CD14-positive monocyte (primary cell): ENCODE results near the gene PPP2R5B. TPM values are rescaled to one million over a fixed set of nuclear protein-coding genes. Genes with fewer than 3 reads are reported as not detected.

ENCODE experiments used
- DNase-seq, 3 donors: peaks; one replicate each; pipeline ENCODE4 v3.0.0-alpha.2; 2011 to 2022
- H2AFZ ChIP-seq: 2 replicates; pipeline ENCODE4 v1.6.0; 2012; ENCODE audit warnings: mild to moderate bottlenecking, low read depth, low read length, inconsistent platforms; ENCODE audit not compliant: insufficient read depth, poor library complexity, severe bottlenecking
- H3K27ac ChIP-seq, 2 donors: 1 replicate in 1 of 2; 2 replicates in 1 of 2; pipeline ENCODE4 v1.5.1; 2012 to 2013; ENCODE audit warnings: low read length in 2 of 2, control low read depth in 1 of 2, inconsistent platforms in 1 of 2, low read depth in 1 of 2, mild to moderate bottlenecking in 1 of 2
- H3K27me3 ChIP-seq, 2 donors: one replicate each; pipeline versions ENCODE4 v1.6.0 to v1.6.1; 2011 to 2013; ENCODE audit warnings: low read length in 2 of 2; ENCODE audit not compliant: control insufficient read depth in 2 of 2, insufficient read depth in 2 of 2
- H3K36me3 ChIP-seq, 2 donors: replicated peaks in 1 of 2; 1 replicate in 1 of 2; 2 replicates in 1 of 2; pipeline versions ENCODE4 v1.5.1 to v1.6.1; 2012 to 2013; ENCODE audit warnings: low read length in 2 of 2, control low read depth in 1 of 2, inconsistent platforms in 1 of 2, mild to moderate bottlenecking in 1 of 2; ENCODE audit not compliant: insufficient read depth in 2 of 2, control insufficient read depth in 1 of 2
- H3K4me1 ChIP-seq, 2 donors: 1 replicate in 1 of 2; 2 replicates in 1 of 2; pipeline versions ENCODE4 v1.5.1 to v1.6.1; 2012 to 2013; ENCODE audit warnings: low read length in 2 of 2, control low read depth in 1 of 2, inconsistent platforms in 1 of 2, mild to moderate bottlenecking in 1 of 2, moderate library complexity in 1 of 2; ENCODE audit not compliant: insufficient read depth in 2 of 2, control insufficient read depth in 1 of 2
- H3K4me2 ChIP-seq: replicated peaks from 2 replicates; pipeline ENCODE3; 2012; ENCODE audit warnings: low read length, moderate library complexity, mild to moderate bottlenecking; ENCODE audit not compliant: poor library complexity, severe bottlenecking; ENCODE audit errors: extremely low read depth
- H3K4me3 ChIP-seq, 3 experiments: fragments of 200-600 bp in 1 of 3; sonication (generic) in 1 of 3; replicated peaks in 1 of 3; 1 replicate in 2 of 3; 2 replicates in 1 of 3; pipeline ENCODE4 v1.5.1; 2011 to 2013; ENCODE audit warnings: low read length in 3 of 3, mild to moderate bottlenecking in 3 of 3, control low read depth in 2 of 3, low read depth in 2 of 3, inconsistent platforms in 1 of 3, moderate library complexity in 1 of 3
- H3K79me2 ChIP-seq: 2 replicates; pipeline ENCODE4 v1.6.0; 2012; ENCODE audit warnings: mild to moderate bottlenecking, control low read depth, inconsistent platforms, low read length, moderate library complexity; ENCODE audit not compliant: insufficient read depth
- H3K9ac ChIP-seq: 2 replicates; pipeline ENCODE4 v1.6.0; 2017; ENCODE audit warnings: low read length, mild to moderate bottlenecking; ENCODE audit not compliant: insufficient read depth, poor library complexity, severe bottlenecking
- H3K9me3 ChIP-seq, 2 donors: replicated peaks in 1 of 2; 1 replicate in 1 of 2; 2 replicates in 1 of 2; pipeline versions ENCODE4 v1.5.1 to v1.6.1; 2012 to 2013; ENCODE audit warnings: low read length in 2 of 2, control low read depth in 1 of 2; ENCODE audit not compliant: control insufficient read depth in 1 of 2, insufficient read depth in 1 of 2
- H4K20me1 ChIP-seq: 2 replicates; pipeline ENCODE4 v1.6.0; 2012; ENCODE audit warnings: mild to moderate bottlenecking, low read length, control low read depth, moderate library complexity; ENCODE audit not compliant: insufficient read depth
- H3K27ac Mint-ChIP-seq, 7 donors: one replicate each; pipeline ENCODE4 v1.8.0; 2020; ENCODE audit warnings: mild to moderate bottlenecking in 7 of 7, mixed read lengths in 7 of 7, moderate library complexity in 6 of 7, inconsistent platforms in 2 of 7
- H3K27me3 Mint-ChIP-seq, 3 donors: one replicate each; pipeline ENCODE4 v1.8.0; 2021 to 2022; ENCODE audit warnings: low read depth in 3 of 3, mild to moderate bottlenecking in 3 of 3, mixed read lengths in 3 of 3, moderate library complexity in 3 of 3, inconsistent platforms in 1 of 3
- H3K36me3 Mint-ChIP-seq, 2 donors: one replicate each; pipeline ENCODE4 v1.8.0; 2020; ENCODE audit warnings: mixed read lengths in 2 of 2, inconsistent platforms in 1 of 2, mild to moderate bottlenecking in 1 of 2
- H3K4me1 Mint-ChIP-seq: one replicate; pipeline ENCODE4 v1.8.0; 2020; ENCODE audit warnings: mild to moderate bottlenecking, mixed read lengths
- H3K4me3 Mint-ChIP-seq, 2 donors: one replicate each; pipeline ENCODE4 v1.8.0; 2020; ENCODE audit warnings: mild to moderate bottlenecking in 2 of 2, mixed read lengths in 2 of 2, moderate library complexity in 1 of 2
- H3K9me3 Mint-ChIP-seq, 7 donors: one replicate each; pipeline ENCODE4 v1.8.0; 2020 to 2022; ENCODE audit warnings: mixed read lengths in 7 of 7, mild to moderate bottlenecking in 6 of 7, moderate library complexity in 6 of 7, inconsistent platforms in 2 of 7
- WGBS: methylation state at CpG from one replicate; pipeline ENCODE4 v1.1.5; 2013; ENCODE audit warnings: missing lambda C conversion rate; ENCODE audit not compliant: insufficient coverage; 5-methylcytosine and 5-hydroxymethylcytosine counted together
- intact Hi-C, 2 donors: fragments of 100-400 bp; cut with micrococcal nuclease; formaldehyde crosslinking; loops; one replicate each; pipeline versions ENCODE4 v1.15.0 to v1.15.1; 2023
- polyA plus RNA-seq, 3 donors: library from polyadenylated mRNA; depleted of rRNA in 1 of 3; unstranded in 2 of 3; stranded (reverse) in 1 of 3; fragments of 300-500 nt in 2 of 3; fragments of >200 nt in 1 of 3; fragmentation: Illumina TruSeq in 2 of 3; gene quantifications; 1 replicate in 2 of 3; 2 replicates in 1 of 3; pipeline ENCODE4 v1.2.3, GENCODE V29; 2012 to 2021
- TF ChIP-seq, protein P1 (sequence below): fragments of 200-600 bp; IDR thresholded peaks from one replicate; pipeline ENCODE4 v1.8.0; 2022; ENCODE audit warnings: antibody characterized with exemption, mild to moderate bottlenecking

The PPP2R5B gene
- polyA plus RNA-seq, 3 donors: 9.0 to 26.7 (median 9.4) TPM

DNA sequence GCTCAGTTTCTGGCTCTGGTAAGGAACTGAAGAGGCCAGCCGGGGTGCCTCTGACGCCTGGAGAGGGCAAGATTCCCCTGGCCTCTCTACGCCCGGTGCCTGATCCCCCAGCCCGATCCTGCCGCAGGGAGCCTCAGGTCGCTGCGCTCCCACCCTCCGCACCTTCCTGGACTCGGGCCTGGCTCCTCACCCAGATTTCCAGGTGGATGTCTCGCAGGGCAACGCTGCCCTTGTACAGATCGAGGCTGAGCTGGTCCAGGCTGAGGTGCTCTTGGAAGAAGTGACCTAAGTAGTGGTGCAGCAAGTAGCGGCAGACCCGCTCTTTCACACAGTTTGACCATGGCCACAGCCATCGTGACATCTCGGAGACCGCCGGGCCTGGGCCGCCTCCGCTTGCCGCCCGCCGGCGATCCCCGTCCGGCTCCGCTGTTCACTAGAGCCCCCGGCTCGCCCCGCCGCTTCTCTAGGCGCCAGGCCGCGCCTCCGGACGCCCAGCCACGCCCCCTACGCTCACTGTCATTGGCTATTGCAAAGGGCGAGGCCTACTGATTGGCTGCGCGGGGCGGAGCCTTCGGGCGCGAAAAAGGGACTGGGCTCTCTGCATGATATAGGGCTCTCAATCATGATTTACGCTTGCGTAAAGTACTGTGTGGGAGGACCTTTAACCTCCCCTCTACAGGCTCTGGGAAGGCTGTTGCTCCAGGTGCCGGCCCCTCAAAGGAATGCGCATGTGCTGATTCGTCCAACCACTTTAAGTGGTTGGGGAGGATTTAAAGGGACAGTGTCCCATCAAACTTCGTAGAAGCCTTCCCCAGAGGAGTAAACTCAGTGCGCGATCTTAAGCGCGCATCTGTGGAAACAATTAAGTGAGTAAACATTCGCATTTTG lies 7.5 kb upstream of the PPP2R5B start, which contains the start of gene ATG2A:
Gene ATG2A, minus strand, starts transcription at position 435 of the 888 bp plus-strand sequence. Its CDS starts 74 bp downstream, at position 361.
- TF ChIP-seq, protein P1, sequence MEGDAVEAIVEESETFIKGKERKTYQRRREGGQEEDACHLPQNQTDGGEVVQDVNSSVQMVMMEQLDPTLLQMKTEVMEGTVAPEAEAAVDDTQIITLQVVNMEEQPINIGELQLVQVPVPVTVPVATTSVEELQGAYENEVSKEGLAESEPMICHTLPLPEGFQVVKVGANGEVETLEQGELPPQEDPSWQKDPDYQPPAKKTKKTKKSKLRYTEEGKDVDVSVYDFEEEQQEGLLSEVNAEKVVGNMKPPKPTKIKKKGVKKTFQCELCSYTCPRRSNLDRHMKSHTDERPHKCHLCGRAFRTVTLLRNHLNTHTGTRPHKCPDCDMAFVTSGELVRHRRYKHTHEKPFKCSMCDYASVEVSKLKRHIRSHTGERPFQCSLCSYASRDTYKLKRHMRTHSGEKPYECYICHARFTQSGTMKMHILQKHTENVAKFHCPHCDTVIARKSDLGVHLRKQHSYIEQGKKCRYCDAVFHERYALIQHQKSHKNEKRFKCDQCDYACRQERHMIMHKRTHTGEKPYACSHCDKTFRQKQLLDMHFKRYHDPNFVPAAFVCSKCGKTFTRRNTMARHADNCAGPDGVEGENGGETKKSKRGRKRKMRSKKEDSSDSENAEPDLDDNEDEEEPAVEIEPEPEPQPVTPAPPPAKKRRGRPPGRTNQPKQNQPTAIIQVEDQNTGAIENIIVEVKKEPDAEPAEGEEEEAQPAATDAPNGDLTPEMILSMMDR: no peak
- Histone ChIP-seq H3K79me2 (peaks cover 16% of the 10 kb centered on the region), H3K27ac (peak within 1 kb of the TSS; percentile 69 to 84), H3K4me2 (peak within 1 kb of the TSS; percentile 93), H3K9me3 (no peaks in the 10 kb centered on the region), H2AFZ (peak within 1 kb of the TSS; percentile 61), H3K9ac (peak within 1 kb of the TSS; percentile 81), H3K27me3 (no peaks in the 10 kb centered on the region), H3K4me3 (peak within 1 kb of the TSS; percentile 76 to 94 (median 84)), H3K36me3 (peaks cover 21 to 27% of the 10 kb centered on the region in 2 donors), H4K20me1 (peaks cover 28% of the 10 kb centered on the region), H3K4me1 (peaks cover 24 to 26% of the 10 kb centered on the region in 2 donors)
- Mint-ChIP-seq H3K36me3 (peaks cover 19 to 22% of the 10 kb centered on the region in 2 donors), H3K4me1 (peaks cover 27% of the 10 kb centered on the region), H3K4me3 (peak within 1 kb of the TSS; percentile 97 to 99), H3K27me3 (peaks cover 0 to 2% (median 0%) of the 10 kb centered on the region in 3 donors), H3K9me3 (peaks cover 0 to 3% (median 0%) of the 10 kb centered on the region in 7 donors), H3K27ac (peak within 1 kb of the TSS; percentile 90 to 99 (median 97))
- peak; percentile 99 to 100 (median 99) for DNase-seq
- intact Hi-C loops: loop anchor here (5.0 kb wide), 2 partner anchors 110 to 205 kb away; partner anchors contain the start of genes SNX15 (in 2 of the 2), FAU (in 1 of the 2) and MRPL49 (in 1 of the 2)
- WGBS: under 1% methylated on average over 48 of the region's 57 CpGs

DNA sequence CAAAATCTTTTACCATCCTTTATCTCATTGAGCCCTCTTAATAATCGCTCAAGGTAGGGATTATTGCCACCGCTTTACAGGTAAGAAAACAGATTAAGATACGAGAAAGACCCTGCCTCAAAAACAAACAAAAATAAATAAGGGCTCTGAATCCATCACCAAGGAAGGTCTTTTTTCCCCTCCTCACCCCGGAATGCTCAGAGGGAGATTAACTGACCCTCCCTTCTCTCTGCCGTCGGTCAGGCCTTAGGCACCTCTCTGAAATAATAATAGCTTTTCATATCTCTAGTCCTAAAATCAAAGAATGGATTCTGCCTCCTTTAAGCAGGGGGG lies 6.9 kb upstream of the PPP2R5B start:
- Histone ChIP-seq H3K4me3 (peak overlapping the region in 1 of 3 experiments; percentile 84), H3K4me2 (peak overlapping the region; percentile 93), H3K79me2 (peaks cover 16% of the 10 kb centered on the region), H3K9ac (peak overlapping the region; percentile 11), H4K20me1 (peaks cover 28% of the 10 kb centered on the region), H2AFZ (peak overlapping the region; percentile 61), H3K27me3 (no peaks in the 10 kb centered on the region), H3K36me3 (peaks cover 17 to 21% of the 10 kb centered on the region in 2 donors), H3K27ac (no peak overlapping the region), H3K4me1 (peaks cover 24 to 26% of the 10 kb centered on the region in 2 donors), H3K9me3 (no peaks in the 10 kb centered on the region)
- WGBS: 0% methylated on average over 1 of the region's 6 CpGs
- Mint-ChIP-seq H3K4me3 (peak overlapping the region; percentile 97 to 99), H3K36me3 (peaks cover 15 to 17% of the 10 kb centered on the region in 2 donors), H3K27me3 (peaks cover 0 to 2% (median 0%) of the 10 kb centered on the region in 3 donors), H3K9me3 (peaks cover 0 to 3% (median 0%) of the 10 kb centered on the region in 7 donors), H3K4me1 (peaks cover 27% of the 10 kb centered on the region), H3K27ac (peak overlapping the region in 5 of 7 donors; percentile 24 to 98 (median 81))
- TF ChIP-seq, protein P1: no peak
- DNase-seq: no peak
- intact Hi-C loops: loop anchor here (5.0 kb wide), 2 partner anchors 110 to 205 kb away; partner anchors contain the start of genes SNX15 (in 2 of the 2), FAU (in 1 of the 2) and MRPL49 (in 1 of the 2)
